ENCODE measurements around the gene HS1BP3. TPM values are rescaled to one million over a fixed set of nuclear protein-coding genes. Genes with fewer than 3 reads are reported as not detected.

HS1BP3 gene
- polyA plus RNA-seq, 1 experiment, result 14.2 TPM

DNA sequence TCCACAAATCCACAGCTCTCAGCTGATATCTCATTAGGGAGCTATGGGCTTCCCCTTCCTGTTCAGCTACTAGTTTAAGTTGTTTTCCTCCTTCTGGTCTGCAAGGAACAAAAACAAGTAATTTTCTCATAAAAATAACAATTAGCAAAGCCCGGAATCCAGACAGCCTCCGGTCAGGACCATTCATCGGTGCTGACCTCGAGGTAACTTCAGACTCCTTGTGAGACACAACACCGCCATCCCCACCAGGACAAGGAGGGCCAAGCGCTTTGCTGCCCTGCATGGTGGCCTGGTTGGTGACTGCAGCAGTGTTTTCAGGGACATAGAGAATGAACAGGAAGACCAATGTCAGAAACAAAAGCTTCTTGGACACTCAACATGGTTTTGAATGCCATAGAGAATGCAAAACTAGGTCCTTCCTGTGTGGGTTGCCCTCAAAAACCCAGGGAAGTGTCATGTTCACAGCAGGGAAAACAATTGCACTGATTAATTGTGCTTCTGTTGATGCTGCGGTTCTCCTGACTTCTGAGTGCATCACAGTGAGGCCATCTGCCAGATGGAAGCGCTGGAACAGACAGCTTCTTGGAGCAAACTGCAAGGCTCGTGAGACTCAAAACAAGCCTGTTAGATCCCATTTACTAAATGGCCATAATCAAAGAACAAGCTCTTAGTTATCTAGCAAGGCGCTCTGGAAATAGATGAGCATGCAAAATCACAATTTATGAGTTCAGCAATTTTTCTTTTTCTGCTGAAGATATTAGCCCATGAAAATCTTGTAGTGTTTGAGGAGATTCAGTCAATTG is 77.1 kb downstream of the HS1BP3 start:
- Histone ChIP-seq H3K9me3 (ENCODE audit: control insufficient read depth, insufficient read depth, low read length) (no peaks in the 10 kb centered on the region; the same call in 1 of the 2 replicates), H3K4me3 (ENCODE audit: low read depth, low read length) (no peak overlapping the region), H3K27ac (ENCODE audit: low read depth, low read length) (no peak overlapping the region), H3K27me3 (ENCODE audit: control insufficient read depth, insufficient read depth, low read length) (peaks cover 3% of the 10 kb centered on the region)
- POLR2A ChIA-PET, result interaction anchor here (1.1 to 1.7 kb wide), 2 partner anchors 124 to 127 kb away, joined by 3 to 7 read pairs; partner anchors contain the start of gene RHOB
- peak; percentile 58 for DNase-seq (ENCODE audit: low read depth, low spot score)
- TF ChIP-seq, protein P1, sequence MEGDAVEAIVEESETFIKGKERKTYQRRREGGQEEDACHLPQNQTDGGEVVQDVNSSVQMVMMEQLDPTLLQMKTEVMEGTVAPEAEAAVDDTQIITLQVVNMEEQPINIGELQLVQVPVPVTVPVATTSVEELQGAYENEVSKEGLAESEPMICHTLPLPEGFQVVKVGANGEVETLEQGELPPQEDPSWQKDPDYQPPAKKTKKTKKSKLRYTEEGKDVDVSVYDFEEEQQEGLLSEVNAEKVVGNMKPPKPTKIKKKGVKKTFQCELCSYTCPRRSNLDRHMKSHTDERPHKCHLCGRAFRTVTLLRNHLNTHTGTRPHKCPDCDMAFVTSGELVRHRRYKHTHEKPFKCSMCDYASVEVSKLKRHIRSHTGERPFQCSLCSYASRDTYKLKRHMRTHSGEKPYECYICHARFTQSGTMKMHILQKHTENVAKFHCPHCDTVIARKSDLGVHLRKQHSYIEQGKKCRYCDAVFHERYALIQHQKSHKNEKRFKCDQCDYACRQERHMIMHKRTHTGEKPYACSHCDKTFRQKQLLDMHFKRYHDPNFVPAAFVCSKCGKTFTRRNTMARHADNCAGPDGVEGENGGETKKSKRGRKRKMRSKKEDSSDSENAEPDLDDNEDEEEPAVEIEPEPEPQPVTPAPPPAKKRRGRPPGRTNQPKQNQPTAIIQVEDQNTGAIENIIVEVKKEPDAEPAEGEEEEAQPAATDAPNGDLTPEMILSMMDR (IDR thresholded peaks at IDR 0.05; ENCODE audit: low read depth, low read length), result no peak
- CTCF ChIA-PET, result interaction anchor here (0.7 to 1.1 kb wide), 3 partner anchors 18 to 28 kb away, joined by 3 to 4 read pairs (median 3); no protein-coding TSS in a partner anchor

DNA sequence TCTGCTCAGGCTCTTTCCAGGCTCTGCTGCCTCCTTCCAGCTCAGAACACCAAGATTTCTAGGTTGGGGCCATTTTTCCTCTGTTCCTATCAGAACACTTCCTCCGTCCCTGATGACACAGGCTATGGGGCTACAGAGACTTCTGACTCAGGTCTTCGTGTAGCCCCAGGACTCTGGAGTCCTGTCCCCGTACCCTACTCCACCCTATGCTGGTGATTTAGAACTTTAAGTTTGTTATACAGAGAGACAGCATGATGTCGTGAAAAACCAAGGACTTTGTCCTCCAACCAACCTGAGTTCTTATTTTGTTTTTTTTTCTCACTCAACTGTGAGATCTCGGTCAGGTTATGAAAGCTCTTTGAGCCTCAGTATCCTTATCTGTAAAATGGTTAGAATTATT is 78.7 kb downstream of the HS1BP3 start:
- DNase-seq (ENCODE audit: low read depth, low spot score), result no peak
- Histone ChIP-seq H3K27ac (ENCODE audit: low read depth, low read length) (no peak overlapping the region), H3K9me3 (ENCODE audit: control insufficient read depth, insufficient read depth, low read length) (no peaks in the 10 kb centered on the region; the same call in 1 of the 2 replicates), H3K4me3 (ENCODE audit: low read depth, low read length) (no peak overlapping the region), H3K27me3 (ENCODE audit: control insufficient read depth, insufficient read depth, low read length) (peaks cover 3% of the 10 kb centered on the region)
- ChIA-PET CTCF (interaction anchor here (1.0 to 1.1 kb wide), 2 partner anchors 46 to 161 kb away, joined by 3 to 4 read pairs; no protein-coding TSS in a partner anchor), POLR2A (no interaction called here)
- TF ChIP-seq, protein P1 (IDR thresholded peaks at IDR 0.05; ENCODE audit: low read depth, low read length), result no peak

DNA sequence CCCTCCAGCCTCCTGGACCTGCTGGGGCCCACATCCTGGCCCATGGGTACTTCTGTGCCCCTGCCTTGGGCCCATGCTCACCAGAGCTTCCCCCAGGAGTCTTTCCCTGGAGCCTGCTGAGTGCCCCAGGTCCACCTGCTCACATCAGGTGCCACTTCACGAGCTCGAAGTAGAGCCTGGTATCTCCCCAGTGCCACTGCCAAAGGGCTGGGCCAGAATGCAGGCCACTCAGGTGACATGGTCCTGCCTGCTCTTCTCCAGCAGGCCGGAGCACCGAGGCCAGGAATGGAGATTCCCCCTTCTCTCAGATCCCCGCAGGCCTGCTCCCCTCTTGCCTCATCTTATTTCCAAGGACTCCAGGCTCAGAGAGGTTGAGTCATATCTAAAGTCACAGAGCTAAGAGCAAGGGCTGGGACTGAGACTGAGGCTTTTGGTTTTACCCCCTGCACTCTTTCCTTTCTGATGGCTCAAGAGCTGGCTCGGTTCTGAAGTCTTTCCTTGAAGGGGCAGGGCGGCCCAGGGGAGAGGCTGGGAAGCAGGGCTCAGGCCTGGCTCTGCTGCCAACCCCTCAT is 79.2 kb downstream of the HS1BP3 start:
- peaks cover 3% of the 10 kb centered on the region for H3K27me3 ChIP-seq (ENCODE audit: control insufficient read depth, insufficient read depth, low read length)
- TF ChIP-seq, protein P1 (IDR thresholded peaks at IDR 0.05; ENCODE audit: low read depth, low read length), result no peak
- ChIA-PET CTCF (interaction anchor here (1.0 to 1.1 kb wide), 2 partner anchors 46 to 161 kb away, joined by 3 to 4 read pairs; no protein-coding TSS in a partner anchor), POLR2A (no interaction called here)
- H3K4me3 ChIP-seq (ENCODE audit: low read depth, low read length), result no peak overlapping the region
- no peaks in the 10 kb centered on the region; the same call in 1 of the 2 replicates for H3K9me3 ChIP-seq (ENCODE audit: control insufficient read depth, insufficient read depth, low read length)
- H3K27ac ChIP-seq (ENCODE audit: low read depth, low read length), result no peak overlapping the region
- DNase-seq (ENCODE audit: low read depth, low spot score), result no peak

DNA sequence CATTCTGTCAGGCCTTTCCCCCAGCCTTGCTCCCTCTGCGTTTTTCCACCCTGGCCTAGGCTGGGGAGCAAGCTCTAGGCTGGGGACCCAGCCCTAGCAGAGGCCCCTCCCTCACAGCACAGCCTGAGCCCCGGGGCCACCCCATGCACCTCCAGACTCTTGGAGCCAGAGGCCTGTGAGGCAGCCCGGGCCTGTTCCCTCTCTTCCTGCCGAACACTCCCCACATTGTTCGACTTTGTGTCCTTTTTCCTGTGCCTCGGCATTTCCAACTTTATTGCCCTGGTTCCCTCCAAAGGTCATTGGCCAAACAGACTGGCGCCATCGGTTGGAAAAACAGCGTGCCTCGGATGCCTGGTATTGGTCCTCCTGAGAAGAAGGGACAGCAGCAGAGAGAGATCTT is 79.7 kb downstream of the HS1BP3 start:
- H3K9me3 ChIP-seq (ENCODE audit: control insufficient read depth, insufficient read depth, low read length), result no peaks in the 10 kb centered on the region; the same call in 1 of the 2 replicates
- TF ChIP-seq, protein P1 (IDR thresholded peaks at IDR 0.05; ENCODE audit: low read depth, low read length), result no peak
- DNase-seq (ENCODE audit: low read depth, low spot score), result no peak
- H3K4me3 ChIP-seq (ENCODE audit: low read depth, low read length), result no peak overlapping the region
- H3K27me3 ChIP-seq (ENCODE audit: control insufficient read depth, insufficient read depth, low read length), result peaks cover 3% of the 10 kb centered on the region
- CTCF ChIA-PET, result interaction anchor here (1.1 kb wide), 1 partner anchor 47 kb away, joined by 4 read pairs; no protein-coding TSS in a partner anchor
- POLR2A ChIA-PET, result no interaction called here
- H3K27ac ChIP-seq (ENCODE audit: low read depth, low read length), result no peak overlapping the region

DNA sequence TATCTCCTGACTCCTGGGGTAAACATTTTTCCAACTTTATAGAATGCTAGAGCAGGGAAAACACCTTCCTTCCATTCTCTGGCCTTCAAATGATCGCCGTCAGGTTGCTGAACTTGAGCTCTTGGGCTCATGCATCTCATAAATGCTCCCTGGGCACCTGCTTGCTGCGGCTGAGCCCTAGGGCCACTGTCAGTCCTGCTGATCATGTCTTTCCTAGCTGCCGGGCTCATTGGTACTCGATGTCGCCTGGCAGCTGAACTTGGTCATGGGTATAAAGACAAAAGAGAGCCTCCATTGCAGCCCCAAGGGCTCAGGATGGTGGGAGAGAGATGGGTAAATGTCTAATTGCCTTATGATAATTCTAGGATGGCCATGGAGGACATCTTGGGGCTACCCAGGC is 80.6 kb downstream of the HS1BP3 start:
- DNase-seq (ENCODE audit: low read depth, low spot score), result no peak
- Histone ChIP-seq H3K4me3 (ENCODE audit: low read depth, low read length) (no peak overlapping the region), H3K27me3 (ENCODE audit: control insufficient read depth, insufficient read depth, low read length) (peaks cover 6% of the 10 kb centered on the region), H3K9me3 (ENCODE audit: control insufficient read depth, insufficient read depth, low read length) (no peaks in the 10 kb centered on the region; the same call in 1 of the 2 replicates), H3K27ac (ENCODE audit: low read depth, low read length) (no peak overlapping the region)
- ChIA-PET POLR2A (no interaction called here), CTCF (no interaction called here)
- TF ChIP-seq, protein P1 (IDR thresholded peaks at IDR 0.05; ENCODE audit: low read depth, low read length), result no peak
